ENCODE results near the gene MRTFA.

DNA sequence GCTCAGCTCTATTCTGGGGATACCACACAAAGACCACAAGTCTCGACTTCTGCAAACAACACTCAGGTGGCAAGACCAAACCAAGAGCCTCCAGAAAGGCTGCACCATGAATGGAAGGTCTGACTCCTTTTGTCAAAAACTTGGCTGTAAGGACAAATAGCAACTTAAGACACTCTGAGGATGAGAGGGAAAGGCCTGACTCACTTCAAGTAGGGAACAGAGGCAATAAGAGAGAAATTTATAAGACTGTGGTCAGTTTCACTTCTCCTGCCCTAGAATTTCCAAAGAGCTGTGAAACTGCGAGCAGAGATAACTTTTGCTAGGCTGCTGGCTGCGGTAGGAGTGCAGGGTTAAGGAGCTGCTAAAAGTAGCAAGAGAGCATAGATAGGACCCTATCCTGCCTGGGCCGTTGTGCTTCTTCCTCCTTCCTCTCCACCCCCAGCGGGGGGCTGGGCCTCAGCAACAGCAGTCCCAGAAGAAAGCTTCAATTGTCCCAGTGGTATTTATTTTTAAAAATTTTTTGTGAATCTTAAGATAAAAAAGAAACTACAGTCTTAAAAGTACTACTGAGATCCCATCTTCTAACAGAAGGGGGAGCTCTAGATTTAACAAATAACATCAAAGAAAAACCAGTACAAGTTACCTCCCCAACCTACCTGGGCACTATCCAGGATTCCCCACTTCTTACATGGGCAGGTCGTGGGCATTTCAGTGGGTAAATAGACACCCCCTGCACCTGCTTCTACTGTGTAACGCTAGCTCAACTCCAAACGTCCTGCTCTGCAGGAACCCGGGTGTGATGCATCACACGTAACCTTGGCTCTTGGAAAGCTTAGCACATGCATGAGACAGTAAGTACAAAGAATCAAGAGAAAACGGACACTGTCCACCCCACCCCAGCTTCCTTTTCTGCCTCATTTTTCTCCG is 199.8 kb downstream of the MRTFA start:
- TF ChIP-seq, protein P1, sequence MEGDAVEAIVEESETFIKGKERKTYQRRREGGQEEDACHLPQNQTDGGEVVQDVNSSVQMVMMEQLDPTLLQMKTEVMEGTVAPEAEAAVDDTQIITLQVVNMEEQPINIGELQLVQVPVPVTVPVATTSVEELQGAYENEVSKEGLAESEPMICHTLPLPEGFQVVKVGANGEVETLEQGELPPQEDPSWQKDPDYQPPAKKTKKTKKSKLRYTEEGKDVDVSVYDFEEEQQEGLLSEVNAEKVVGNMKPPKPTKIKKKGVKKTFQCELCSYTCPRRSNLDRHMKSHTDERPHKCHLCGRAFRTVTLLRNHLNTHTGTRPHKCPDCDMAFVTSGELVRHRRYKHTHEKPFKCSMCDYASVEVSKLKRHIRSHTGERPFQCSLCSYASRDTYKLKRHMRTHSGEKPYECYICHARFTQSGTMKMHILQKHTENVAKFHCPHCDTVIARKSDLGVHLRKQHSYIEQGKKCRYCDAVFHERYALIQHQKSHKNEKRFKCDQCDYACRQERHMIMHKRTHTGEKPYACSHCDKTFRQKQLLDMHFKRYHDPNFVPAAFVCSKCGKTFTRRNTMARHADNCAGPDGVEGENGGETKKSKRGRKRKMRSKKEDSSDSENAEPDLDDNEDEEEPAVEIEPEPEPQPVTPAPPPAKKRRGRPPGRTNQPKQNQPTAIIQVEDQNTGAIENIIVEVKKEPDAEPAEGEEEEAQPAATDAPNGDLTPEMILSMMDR (IDR thresholded peaks at IDR 0.05) = peak; percentile 60 to 73 (median 64)
- no peak for TF ChIP-seq POLR2A (IDR thresholded peaks at IDR 0.05)

Data from esophagus squamous epithelium (tissue), 4 donors.